Caco-2 (cell line): Measurements from ENCODE around the gene PROB1. TPM values are rescaled to one million over a fixed set of nuclear protein-coding genes. Genes with fewer than 3 reads are reported as not detected.

ENCODE experiments used
- BruUV-seq: library from RNA; stranded (reverse); fragments of 400-500 nt; replicated peaks from 2 replicates; lab custom pipeline; 2021; lab: Mats Ljungman, UMichigan
- CTCF ChIA-PET: fragments of 300-600 bp; sonication (Branson Sonifier 250); formaldehyde crosslinking; loops from one replicate; lab custom pipeline; 2022; ENCODE audit warnings: antibody characterized with exemption; lab: Charles Lee
- POLR2A ChIA-PET: fragments of 300-600 bp; sonication (Branson Sonifier 250); formaldehyde crosslinking; loops from one replicate; lab custom pipeline; 2022; ENCODE audit warnings: antibody characterized with exemption; lab: Charles Lee
- DNase-seq, 2 experiments: peaks; one replicate each; pipeline versions ENCODE4 v3.0.0 to v3.0.0-alpha.2; 2020 to 2022
- H3K27me3 ChIP-seq: replicated peaks from 2 replicates; pipeline ENCODE4 v1.6.0; 2011; ENCODE audit warnings: low read length; ENCODE audit not compliant: control insufficient read depth, insufficient read depth
- H3K36me3 ChIP-seq: 2 replicates; pipeline ENCODE4 v1.5.1; 2011; ENCODE audit warnings: low read length; ENCODE audit not compliant: control insufficient read depth, insufficient read depth
- H3K4me1 ChIP-seq: fragments of 250-450 bp; sonication (Bioruptor Pico); 2 replicates; pipeline ENCODE4 v1.5.1; 2020; ENCODE audit warnings: mild to moderate bottlenecking
- H3K4me3 ChIP-seq: 2 replicates; pipeline ENCODE4 v1.5.1; 2011; ENCODE audit warnings: low read depth, mild to moderate bottlenecking, control low read depth, low read length
- H3K9me3 ChIP-seq: fragments of 250-450 bp; sonication (Bioruptor Pico); 2 replicates; pipeline ENCODE4 v1.5.1; 2020; ENCODE audit warnings: mild to moderate bottlenecking, moderate library complexity
- H3K27ac Mint-ChIP-seq: one replicate; pipeline ENCODE4 v1.8.0; 2022; ENCODE audit warnings: mixed read lengths; ENCODE audit not compliant: unreplicated experiment
- H3K27me3 Mint-ChIP-seq: one replicate; pipeline ENCODE4 v1.8.0; 2022; ENCODE audit warnings: mixed read lengths; ENCODE audit not compliant: insufficient read depth, unreplicated experiment
- H3K36me3 Mint-ChIP-seq: one replicate; pipeline ENCODE4 v1.8.0; 2022; ENCODE audit warnings: mild to moderate bottlenecking, mixed read lengths; ENCODE audit not compliant: insufficient read depth, unreplicated experiment
- H3K4me1 Mint-ChIP-seq: one replicate; pipeline ENCODE4 v1.8.0; 2022; ENCODE audit warnings: low read depth, mixed read lengths; ENCODE audit not compliant: unreplicated experiment
- H3K4me3 Mint-ChIP-seq: one replicate; pipeline ENCODE4 v1.8.0; 2022; ENCODE audit warnings: mild to moderate bottlenecking, moderate library complexity, mixed read lengths; ENCODE audit not compliant: unreplicated experiment
- H3K9me3 Mint-ChIP-seq: one replicate; pipeline ENCODE4 v1.8.0; 2022; ENCODE audit warnings: mixed read lengths; ENCODE audit not compliant: unreplicated experiment
- intact Hi-C: fragments of 100-400 bp; cut with micrococcal nuclease; formaldehyde crosslinking; loops from one replicate; pipeline ENCODE4 v1.10.0; 2022; ENCODE audit not compliant: unreplicated experiment
- total RNA-seq: library from RNA; stranded (reverse); gene quantifications from 2 replicates; pipeline ENCODE4 v1.2.3, GENCODE V29; 2022
- TF ChIP-seq, protein P1 (sequence below), 2 experiments: fragments of 200-600 bp in 1 of 2; IDR thresholded peaks; 1 replicate in 1 of 2; 2 replicates in 1 of 2; pipeline versions ENCODE4 v1.5.1 to v1.8.0; 2011 to 2022; ENCODE audit warnings: antibody characterized with exemption in 1 of 2, control low read depth in 1 of 2, inconsistent platforms in 1 of 2, low read depth in 1 of 2, low read length in 1 of 2, mild to moderate bottlenecking in 1 of 2, moderate library complexity in 1 of 2; ENCODE audit not compliant: insufficient read depth in 1 of 2, severe bottlenecking in 1 of 2, unreplicated experiment in 1 of 2

Gene PROB1
- total RNA-seq, 1 experiment from 2014 or later: 2.7 TPM

DNA sequence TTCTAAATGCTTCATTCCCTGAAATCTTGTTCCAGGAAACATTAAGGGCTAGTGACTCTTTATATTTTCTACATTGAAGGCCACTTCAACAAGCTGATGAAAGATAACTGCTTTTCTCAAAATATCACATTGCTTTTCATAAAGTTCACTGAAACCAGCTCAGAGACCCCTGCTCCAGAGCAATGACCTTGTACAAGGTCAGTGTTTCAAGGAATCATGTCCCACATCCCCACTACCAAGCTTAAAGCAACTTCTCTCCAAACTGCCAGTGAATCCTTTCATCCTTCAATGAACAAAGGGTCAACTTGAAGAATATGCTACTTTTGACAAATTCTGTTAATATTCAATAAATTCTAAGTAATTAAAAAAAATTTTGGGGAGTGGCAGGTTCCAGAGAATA lies 21.0 kb upstream of the PROB1 start:
- ChIA-PET CTCF (interaction anchor here (0.6 kb wide), 2 partner anchors 50 to 98 kb away, joined by 3 read pairs; no protein-coding TSS in a partner anchor), POLR2A (no interaction called here)
- H3K27me3 ChIP-seq: no peaks in the 10 kb centered on the region
- no peaks in the 10 kb centered on the region for H3K9me3 ChIP-seq
- H3K4me3 ChIP-seq: no peak overlapping the region
- BruUV-seq: no TSS peak
- H3K36me3 ChIP-seq: no peaks in the 10 kb centered on the region
- Mint-ChIP-seq H3K4me1 (no peaks in the 10 kb centered on the region), H3K9me3 (no peaks in the 10 kb centered on the region), H3K27me3 (no peaks in the 10 kb centered on the region), H3K36me3 (no peaks in the 10 kb centered on the region), H3K4me3 (no peak overlapping the region), H3K27ac (no peak overlapping the region)
- no peaks in the 10 kb centered on the region for H3K4me1 ChIP-seq
- intact Hi-C loops: no loop called here
- TF ChIP-seq, protein P1, sequence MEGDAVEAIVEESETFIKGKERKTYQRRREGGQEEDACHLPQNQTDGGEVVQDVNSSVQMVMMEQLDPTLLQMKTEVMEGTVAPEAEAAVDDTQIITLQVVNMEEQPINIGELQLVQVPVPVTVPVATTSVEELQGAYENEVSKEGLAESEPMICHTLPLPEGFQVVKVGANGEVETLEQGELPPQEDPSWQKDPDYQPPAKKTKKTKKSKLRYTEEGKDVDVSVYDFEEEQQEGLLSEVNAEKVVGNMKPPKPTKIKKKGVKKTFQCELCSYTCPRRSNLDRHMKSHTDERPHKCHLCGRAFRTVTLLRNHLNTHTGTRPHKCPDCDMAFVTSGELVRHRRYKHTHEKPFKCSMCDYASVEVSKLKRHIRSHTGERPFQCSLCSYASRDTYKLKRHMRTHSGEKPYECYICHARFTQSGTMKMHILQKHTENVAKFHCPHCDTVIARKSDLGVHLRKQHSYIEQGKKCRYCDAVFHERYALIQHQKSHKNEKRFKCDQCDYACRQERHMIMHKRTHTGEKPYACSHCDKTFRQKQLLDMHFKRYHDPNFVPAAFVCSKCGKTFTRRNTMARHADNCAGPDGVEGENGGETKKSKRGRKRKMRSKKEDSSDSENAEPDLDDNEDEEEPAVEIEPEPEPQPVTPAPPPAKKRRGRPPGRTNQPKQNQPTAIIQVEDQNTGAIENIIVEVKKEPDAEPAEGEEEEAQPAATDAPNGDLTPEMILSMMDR (IDR thresholded peaks at IDR 0.05; ENCODE audit: insufficient read depth in 1 of 2, low read depth in 1 of 2, low read length in 1 of 2, severe bottlenecking in 1 of 2, unreplicated experiment in 1 of 2): no peak
- no peak for DNase-seq

DNA sequence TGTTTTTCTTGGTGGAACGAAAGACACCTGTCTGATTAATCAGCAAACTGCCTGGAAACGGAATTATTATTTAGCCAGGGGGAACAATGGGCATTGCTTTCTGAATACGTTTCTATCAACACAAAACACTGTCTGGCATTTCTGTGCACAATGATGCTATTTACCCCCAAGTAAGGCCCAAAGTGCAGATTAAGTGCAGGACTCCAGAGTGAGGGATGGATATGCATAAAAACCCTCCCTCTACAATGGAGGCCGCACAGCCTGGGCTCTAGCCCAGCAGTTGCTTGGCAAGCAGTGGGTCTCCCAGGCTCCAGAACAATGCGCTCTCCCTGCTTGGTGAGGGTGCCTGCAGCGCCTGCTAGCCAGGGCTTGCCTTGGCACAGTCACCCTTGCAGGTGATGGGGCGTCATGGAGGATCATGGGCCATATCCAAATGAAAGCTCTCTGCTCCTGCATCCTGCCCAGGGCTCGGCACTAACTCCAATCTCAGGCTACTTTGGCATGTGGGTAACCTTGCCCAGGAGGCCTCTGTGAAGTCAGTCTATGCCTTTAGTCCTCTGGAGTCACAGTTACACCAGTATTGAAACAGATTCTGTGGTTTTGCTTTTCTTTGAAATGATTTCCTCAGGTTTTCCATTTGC lies 20.4 kb upstream of the PROB1 start:
- Mint-ChIP-seq H3K27me3 (no peaks in the 10 kb centered on the region), H3K36me3 (no peaks in the 10 kb centered on the region), H3K9me3 (no peaks in the 10 kb centered on the region), H3K4me3 (no peak overlapping the region), H3K27ac (no peak overlapping the region), H3K4me1 (no peaks in the 10 kb centered on the region)
- intact Hi-C loops: no loop called here
- Histone ChIP-seq H3K27me3 (no peaks in the 10 kb centered on the region), H3K9me3 (no peaks in the 10 kb centered on the region), H3K4me3 (no peak overlapping the region), H3K4me1 (no peaks in the 10 kb centered on the region), H3K36me3 (no peaks in the 10 kb centered on the region)
- POLR2A ChIA-PET: no interaction called here
- CTCF ChIA-PET: no interaction called here
- no peak for DNase-seq
- TF ChIP-seq, protein P1 (IDR thresholded peaks at IDR 0.05; ENCODE audit: insufficient read depth in 1 of 2, low read depth in 1 of 2, low read length in 1 of 2, severe bottlenecking in 1 of 2, unreplicated experiment in 1 of 2): no peak
- no TSS peak for BruUV-seq

DNA sequence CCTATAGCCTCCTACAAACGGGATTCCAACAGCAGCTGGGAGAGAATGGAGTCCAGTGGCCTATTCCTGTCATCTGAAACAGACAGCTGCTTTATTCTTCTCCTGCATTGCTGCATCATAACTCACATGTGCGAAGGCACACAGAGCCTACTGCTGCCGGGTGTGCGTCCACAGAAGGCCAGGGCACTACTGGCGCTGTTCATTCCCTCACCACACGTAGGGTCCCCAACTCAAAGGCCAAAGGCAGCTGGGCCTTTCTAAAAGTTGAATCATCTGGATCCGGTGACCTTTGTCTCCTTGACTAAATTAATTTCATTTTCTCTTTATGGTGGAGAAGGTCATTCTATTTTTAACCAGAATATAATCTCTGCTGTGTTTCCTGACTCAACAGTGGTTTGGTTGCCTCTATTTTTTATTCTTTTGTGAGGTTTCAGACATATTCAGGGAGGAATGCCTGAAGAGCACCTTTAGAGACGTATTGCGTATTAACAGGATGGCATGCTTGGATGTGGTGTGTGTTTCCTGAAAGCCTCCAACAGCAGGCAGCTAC lies 19.8 kb upstream of the PROB1 start:
- TF ChIP-seq, protein P1 (IDR thresholded peaks at IDR 0.05; ENCODE audit: insufficient read depth in 1 of 2, low read depth in 1 of 2, low read length in 1 of 2, severe bottlenecking in 1 of 2, unreplicated experiment in 1 of 2): no peak
- POLR2A ChIA-PET: interaction anchor here (0.6 kb wide), 1 partner anchor 130 kb away, joined by 3 read pairs; no protein-coding TSS in a partner anchor

More for the DNA sequence above, 19.8 kb upstream of the PROB1 start:
- BruUV-seq: no TSS peak
- H3K27ac Mint-ChIP-seq: no peak overlapping the region
- no peaks in the 10 kb centered on the region for H3K9me3 Mint-ChIP-seq
- DNase-seq: no peak
- intact Hi-C loops: no loop called here
- H3K9me3 ChIP-seq: no peaks in the 10 kb centered on the region
- CTCF ChIA-PET: no interaction called here
- H3K36me3 Mint-ChIP-seq: no peaks in the 10 kb centered on the region
- no peak overlapping the region for H3K4me3 ChIP-seq
- H3K27me3 Mint-ChIP-seq: no peaks in the 10 kb centered on the region
- H3K4me3 Mint-ChIP-seq: no peak overlapping the region
- H3K36me3 ChIP-seq: no peaks in the 10 kb centered on the region
- H3K4me1 Mint-ChIP-seq: no peaks in the 10 kb centered on the region
- no peaks in the 10 kb centered on the region for H3K27me3 ChIP-seq
- no peaks in the 10 kb centered on the region for H3K4me1 ChIP-seq
